SHP77 (cell line): ENCODE data around the gene GABARAP.
A peak's percentile ranks its signal among the peaks of the same experiment; 100 is the strongest.
"Not testable (repeated sequence)": the region's sequence is repeated elsewhere in the genome, so short reads cannot be mapped to it uniquely, and the experiment has no call there.

Source experiments
- DNase-seq, 2 experiments: peaks; one replicate each; lab custom pipeline; 2025; lab: John Stamatoyannopoulos, UW

The GABARAP gene

DNA sequence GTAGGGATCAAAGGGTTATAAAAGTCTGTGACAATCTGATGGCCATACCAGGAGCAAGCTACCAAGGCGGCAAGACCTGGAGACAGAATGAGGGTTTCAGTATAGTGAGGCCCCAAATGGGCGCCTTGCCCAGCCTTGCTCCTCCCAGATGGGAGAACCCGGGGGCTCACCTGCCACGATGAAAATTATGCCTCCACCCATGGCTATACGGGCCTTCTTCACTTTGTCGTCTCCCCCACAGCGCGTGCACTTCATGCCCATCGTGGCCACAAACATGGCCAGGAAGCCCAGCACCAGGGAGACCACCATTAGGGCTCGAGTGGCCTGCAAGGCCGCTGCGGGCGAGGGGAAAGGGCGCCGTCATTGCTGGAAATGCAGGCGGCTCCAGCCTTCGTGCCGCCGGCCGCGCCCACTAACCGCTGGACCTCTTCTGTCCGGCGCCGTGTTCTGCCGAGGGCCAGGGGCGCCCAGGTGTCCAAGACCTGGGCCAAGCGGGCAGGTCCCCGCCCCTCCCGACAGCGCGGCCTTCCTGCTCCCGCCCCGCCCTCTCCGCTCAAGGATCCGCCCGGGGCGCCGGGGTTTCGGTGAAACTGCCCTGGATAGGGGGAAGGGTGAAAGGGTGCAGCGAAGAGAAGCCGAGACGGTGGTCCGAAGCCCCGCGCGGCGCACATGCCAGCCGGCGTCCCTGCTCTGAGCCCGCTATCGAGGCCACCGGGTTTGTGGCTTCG is 18.6 kb upstream of the GABARAP start:
- DNase-seq = peak; percentile 10 to 21

DNA sequence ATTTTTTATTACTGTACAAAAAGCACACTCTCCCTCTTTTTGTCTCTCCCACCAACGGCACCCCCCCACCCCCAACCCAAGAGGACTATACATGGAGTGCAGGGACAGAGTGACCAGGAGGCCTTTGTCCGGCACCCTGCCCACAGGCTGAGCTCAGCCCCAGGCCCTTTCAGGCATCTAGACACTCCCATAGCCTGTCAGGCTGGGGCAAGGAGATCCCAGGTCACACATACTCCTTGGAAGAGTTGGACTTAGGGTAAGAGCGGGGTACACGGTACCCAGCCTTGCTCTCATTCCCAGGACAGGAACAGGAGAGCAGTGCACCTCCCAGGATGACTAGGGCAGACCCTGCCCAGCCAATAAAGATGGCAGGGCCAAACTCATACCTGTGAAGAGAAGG is 17.9 kb upstream of the GABARAP start:
- no peak for DNase-seq

DNA sequence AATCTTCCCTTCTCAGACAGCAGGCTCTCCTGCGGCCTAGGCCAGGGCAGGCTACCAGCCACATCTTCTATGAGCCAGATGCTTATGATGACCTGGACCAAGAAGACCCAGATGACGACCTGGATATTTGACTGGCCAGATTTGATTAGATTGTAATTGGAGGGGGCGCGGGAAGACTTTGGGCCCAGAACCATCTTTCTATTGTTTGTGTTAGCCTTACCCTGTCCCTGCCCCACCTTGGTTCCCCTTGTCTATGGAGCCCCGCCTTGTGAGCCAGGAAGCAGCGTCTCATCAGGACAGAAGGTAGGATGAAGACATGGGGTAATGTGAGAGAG is 17.3 kb upstream of the GABARAP start:
- DNase-seq = no peak

DNA sequence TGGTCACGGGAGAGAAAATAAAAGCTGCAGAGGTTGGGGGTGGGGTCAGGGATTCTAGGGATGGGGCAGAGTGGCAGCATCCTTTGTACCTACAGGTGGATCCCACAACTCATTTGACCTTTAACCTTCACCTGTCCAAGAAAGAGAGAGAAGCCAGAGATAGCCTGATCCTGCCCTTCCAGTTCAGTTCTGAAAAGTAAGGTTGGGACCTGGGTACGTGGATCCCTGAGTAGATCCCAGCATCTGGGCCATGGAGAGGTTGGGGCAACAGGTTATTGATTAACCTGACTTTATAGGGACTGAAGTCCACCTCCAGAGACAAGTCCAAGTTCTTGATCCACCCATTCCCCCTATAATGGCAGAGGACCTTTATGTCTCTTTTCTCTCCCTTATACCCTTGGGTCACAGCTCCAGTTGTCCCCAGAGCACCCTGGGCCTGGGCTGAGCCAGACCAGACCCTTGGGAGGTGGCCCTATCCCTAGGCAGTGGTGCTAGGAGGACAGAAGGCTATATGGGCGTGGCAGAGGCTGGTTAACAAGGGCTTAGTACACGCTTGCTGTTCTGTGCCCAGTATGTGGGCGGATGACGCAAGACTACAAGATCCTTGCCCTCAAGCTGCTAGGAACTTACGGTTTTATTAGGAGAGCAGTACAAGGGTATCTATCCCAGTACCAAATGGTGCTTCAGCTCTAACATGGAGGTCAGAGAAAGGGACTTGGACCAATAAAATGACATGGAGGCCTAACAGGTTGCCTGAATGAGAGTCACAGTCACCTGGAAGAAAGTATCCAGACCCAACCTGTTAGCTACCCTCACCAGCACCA is 16.7 kb upstream of the GABARAP start:
- DNase-seq = no peak

DNA sequence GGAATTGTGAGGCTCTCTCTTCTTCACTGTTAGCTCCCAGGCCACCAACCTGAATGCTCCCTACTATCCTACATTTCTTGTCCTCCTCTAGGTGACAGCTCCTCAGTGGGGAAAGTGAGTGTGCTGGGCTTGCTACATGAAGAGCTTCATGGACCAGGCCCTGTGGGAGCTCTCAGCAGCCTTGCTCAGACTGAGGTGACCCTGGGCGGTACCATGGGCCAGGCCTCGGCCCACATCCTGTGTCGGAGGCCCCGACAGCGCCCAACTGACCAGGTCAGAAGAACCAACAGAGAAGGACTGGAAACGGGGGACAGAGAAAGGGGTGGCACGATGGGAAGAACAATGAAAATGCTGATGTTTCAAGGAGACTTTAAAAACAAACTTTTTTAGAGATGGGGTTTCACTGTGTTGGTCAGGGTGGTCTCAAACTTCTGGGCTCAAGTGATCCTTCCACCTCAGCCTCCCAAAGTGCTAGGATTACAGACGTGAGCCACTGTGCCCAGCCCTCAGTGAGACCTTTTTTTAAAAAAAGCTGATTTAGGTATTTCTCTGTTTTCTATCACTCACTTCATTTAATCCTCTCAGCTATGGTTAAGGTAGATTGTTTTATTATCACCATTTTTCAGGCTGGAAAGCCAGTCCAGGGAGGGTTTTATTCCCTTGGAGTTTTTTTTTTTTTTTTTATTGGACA is 14.7 kb upstream of the GABARAP start:
- DNase-seq = no peak

DNA sequence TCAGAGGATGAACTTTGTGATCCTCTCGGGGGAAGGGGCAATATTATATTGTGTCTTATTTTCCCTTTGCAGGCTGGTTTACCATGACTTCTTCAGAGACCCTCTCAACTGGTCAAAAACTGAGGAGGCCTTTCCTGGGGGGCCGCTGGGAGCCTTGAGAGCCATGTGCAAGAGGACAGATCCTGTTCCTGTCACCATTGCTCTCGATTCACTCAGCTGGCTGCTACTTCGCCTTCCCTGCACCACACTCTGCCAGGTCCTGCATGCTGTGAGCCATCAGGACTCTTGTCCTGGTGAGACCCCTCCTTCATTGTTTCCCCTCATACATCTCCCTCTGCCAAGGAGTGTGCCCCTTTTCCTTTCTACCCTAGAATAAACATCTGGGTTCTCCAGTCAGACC is 12.3 kb upstream of the GABARAP start:
- DNase-seq = no peak

DNA sequence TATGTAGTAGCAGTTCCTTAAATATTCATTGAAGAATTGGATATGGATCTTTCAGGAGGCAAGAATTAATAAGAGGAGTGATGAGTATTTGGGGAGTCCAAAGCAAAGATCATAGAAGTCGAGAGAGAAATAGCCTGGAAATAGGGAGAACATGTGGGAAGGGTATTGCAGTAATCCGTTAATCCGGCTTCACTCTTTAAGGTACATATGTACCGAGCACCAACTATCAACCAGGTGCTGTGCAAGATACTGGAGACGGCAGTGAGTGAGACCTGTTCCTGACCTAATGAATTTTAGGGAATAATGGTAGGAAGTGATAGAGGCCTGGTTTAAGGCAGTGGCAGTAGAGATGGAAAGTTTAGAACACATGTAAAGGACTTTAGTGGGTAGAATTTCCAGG is 10.8 kb upstream of the GABARAP start:
- no peak for DNase-seq

DNA sequence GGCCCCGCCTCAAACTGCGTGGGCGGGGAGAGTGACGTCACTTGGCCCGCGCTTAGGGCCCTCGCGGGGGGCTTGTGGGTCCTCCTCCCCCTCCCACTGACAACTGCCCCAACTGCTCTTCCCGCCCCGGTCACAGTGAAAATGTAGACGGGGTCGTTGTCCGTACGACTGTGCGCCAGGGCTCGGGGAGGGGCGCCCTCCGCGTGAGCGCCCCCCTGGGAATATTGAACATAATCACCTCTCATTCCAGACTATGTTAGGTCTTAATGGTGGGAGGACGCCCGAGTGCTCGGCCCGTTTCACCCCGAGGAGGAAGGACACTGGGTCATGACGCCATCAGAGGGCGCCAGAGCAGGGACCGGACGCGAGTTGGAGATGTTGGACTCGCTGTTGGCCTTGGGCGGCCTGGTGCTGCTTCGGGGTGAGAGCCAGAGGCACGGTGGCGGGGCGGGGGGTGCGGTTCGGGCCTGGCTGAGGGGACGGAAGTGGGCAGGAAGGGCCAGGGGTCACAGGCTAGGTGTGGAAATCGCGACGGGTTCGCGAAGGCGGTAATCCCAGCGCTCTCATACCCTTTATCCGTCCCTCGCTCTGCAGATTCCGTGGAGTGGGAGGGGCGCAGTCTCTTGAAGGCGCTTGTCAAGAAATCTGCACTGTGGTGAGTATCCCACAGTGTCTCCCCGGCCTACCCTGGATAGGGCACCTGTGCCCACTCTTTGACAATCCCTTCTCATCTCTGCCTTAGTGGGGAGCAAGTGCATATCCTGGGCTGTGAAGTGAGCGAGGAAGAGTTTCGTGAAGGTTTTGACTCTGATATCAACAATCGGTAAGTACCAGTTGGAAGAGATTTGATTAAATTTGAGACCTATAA is 10.2 kb upstream of the GABARAP start, which contains the start of gene ELP5:
Gene ELP5 (plus strand): TSS at position 40 of the 868 bp plus-strand sequence. CDS start 336 bp downstream, at position 376.
- peak; percentile 94 to 97 for DNase-seq

DNA sequence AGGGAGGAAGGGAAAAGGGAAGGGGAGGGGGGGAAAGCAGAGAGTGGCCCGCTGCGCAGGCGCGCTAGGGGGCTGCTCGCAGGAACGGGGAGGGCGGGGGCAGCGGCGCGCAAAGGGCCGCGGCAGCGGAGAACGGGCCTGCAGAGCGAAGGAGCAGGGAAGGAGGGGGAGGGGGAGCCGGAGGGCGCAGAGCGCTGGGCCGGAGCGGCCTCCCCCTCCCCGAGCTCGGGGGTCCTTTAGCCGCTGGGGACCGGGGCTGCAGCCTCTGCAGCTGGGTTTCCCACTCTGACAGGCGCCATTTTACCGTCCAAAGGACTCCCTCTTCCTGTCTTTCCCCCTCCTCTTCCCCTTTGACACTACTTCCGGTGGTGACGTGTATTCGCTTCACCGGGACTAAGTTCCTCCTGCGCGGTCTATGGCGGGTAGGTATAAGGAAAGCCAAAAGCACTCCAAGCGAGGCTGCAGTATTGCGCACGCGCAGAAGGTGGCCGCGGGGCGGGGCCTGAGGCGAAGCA is 9.5 kb upstream of the GABARAP start, which contains the start of gene CTDNEP1:
Gene CTDNEP1 (minus strand): TSS at position 74 of the 515 bp plus-strand sequence. CDS start 438 bp downstream, outside the sequence.
- DNase-seq = peak; percentile 99 to 100

DNA sequence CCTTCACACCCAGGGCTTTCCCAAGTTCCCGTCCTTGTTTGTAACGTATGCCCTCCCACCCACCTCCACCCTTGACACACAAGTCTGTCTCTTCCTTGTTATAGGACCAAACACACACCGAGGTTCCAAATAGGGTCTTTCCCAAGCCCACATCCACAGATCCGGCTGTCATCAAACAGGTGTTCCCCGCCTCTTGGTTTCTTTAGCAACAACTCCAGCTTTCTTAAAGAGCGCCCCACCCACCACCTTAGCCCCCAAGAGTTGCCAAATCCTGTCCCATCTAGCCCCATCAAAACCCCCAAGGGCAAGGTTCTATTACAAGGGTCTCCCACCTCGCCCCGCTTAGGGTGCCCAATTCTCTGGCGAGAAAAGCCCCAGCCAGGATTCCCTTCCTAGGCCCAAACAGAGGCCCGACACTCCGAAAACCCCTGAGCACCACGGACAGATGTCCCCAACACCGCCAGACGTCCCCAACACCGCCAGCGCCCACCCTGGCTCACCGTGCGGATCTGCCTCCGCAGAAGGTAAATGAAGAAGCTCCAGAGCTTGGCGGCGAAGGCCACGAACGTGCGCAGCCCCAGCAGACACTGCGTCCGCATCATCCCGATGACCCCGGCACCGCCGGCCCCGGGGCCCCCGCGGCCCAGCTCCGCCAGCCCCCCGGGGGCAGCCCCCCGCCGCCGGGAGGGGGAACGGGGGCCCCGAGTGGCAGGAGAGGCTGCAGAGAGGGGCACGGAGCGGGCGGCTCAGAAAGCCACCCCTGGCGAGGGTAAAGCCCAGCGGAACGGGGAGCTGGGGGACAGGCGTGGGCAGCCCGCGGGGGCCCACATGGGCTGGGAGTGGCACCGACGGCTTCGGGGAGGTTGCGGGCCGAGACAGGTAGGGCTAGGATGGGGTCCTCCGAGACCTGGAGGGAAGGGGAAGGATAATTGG is 8.7 kb upstream of the GABARAP start:
- no peak for DNase-seq

DNA sequence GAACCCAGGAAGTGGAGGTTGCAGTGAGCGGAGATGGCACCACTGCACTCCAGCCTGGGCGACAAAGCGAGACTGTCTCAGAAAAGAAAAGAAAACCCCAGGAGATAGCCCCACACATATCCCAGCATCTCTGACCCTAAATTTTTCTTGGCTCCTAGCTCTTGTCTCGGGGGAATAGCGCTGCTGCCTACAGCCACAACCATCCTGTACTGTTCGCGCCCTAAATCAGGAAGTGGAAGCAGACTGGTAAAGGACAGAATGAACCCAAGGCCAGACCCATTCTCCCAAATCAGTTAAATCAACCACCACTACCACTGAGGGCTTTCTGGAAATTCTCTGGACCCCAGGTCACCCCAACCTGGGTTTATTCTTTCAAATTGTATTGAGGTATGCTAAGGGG is 7.6 kb upstream of the GABARAP start:
- no peak for DNase-seq

DNA sequence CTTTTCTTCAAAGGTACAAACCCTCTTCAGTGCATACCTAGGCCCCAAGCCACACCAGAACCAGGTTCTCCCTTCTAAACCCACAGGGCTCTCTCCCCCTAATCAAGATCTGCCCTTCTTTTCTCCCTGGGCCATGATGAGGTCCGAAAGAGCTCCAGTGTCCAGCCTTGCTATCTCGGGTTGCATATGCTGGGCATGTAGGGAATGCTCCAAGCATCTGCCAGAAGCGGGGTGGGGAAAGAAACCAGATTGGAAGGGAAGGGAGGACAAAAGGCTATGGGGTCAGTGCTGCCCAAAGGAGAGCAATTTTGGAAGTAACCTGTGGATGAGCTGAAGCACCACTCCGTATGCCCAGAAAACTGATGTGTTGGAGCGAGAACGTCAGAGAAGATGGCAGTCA is 7.0 kb upstream of the GABARAP start:
- no peak for DNase-seq

DNA sequence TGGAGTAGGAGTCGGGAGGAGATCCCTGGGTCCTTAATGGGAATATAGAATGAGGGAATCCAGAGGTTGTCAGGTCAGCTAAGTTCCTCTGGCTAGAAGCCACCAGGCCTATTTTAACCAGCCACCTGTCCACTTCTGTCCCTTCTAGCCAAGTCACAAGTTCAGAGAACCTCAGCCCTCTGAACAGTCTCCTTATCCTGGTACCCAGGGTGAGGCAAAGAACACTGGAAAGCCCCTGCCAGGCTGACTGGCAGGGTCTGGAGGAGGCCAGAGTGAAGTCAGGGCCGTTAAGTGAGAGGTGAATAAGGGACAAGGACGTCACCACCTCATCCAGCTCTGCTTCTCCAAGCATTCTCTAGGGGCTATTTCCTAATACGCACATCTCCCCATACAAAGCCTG is 6.5 kb upstream of the GABARAP start:
- no peak for DNase-seq

DNA sequence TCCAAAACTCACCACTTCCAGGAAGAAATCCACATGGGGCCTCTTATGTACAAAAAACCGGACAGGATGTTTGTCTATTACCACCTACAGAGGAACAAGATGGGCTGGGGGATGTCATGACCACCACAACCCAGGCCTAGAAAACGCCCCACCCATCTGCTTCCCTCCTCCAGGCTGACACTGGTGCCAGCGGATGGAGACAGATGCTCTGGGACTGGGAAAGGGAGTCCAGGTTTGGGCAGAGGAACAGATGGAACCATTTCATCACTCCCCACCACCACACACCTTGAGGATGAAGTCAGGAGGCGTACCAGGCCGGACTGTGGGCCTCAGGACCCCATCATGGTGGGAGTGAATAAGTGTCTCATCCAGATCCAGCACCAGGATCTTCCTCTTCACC is 4.5 kb upstream of the GABARAP start:
- DNase-seq = no peak

DNA sequence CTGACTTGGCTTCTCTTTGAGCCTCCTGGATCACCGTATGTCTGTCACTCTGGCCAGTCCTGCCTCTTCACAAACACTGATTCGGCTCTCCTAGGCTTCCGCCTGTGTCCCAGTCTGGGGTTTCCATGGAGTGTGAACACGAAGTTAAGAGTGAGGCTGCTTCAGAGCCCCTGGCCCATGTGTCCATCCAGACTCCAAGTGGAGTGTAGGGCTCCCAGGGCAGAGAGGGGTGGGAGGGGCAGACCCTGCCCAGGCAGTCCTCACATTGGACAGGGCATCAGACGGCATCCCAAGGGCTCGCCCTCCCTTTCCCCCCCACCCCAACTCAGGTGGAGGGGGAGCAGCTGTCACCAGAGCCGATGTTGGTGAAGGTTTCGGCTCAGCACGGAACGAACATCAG is 1.6 kb upstream of the GABARAP start:
- not testable (repeated sequence) for DNase-seq

DNA sequence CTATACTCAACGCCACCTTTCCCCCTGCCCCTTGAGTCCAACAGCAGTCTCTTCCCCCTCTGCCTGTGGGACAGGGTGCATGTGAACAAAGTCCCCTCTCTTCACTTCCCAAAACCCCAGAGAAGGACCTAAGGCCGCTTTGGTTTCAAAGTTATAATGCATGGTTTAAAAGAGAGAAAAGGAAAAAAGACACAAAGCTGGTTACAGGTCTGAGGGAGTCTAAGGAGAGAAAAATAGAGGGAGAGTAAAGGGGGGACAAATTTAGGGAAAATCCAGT is 1.1 kb upstream of the GABARAP start:
- DNase-seq = no peak

DNA sequence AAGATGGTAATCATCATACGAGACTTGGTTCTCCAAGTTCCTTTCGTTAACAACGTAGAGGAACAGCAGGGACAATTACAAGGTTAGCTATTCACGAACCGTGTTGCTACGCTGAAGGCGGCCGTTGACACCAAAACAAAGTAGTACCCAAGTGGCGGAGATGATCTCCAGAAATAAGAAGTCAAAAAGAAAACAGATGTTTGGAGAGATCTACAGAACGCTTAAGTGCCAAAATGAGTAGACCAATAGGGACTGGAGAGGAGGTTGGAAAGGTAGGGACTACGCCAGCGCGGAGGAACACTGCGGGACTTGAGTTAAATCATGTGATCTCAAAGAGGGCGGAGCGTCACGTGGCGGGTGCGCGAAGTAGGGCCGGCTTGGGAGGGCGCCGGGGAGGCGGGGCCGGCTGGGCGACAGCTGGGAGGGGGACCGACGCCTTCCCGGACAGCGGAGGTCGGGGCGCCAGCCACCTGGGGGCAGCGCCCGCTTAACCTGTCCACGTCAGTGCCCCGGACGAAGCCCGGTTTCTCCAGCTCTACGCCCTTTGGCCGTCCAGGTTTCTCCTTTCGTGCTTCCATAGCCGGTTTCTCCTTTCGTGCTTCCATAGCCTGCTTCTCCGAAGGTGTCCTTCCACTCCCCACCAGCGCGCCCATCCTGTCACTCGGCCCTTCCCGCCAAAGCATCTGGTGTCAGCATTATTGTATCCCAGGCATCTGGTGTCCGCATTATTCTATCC is 636 bp upstream of the GABARAP start:
- DNase-seq = peak; percentile 94 to 96

DNA sequence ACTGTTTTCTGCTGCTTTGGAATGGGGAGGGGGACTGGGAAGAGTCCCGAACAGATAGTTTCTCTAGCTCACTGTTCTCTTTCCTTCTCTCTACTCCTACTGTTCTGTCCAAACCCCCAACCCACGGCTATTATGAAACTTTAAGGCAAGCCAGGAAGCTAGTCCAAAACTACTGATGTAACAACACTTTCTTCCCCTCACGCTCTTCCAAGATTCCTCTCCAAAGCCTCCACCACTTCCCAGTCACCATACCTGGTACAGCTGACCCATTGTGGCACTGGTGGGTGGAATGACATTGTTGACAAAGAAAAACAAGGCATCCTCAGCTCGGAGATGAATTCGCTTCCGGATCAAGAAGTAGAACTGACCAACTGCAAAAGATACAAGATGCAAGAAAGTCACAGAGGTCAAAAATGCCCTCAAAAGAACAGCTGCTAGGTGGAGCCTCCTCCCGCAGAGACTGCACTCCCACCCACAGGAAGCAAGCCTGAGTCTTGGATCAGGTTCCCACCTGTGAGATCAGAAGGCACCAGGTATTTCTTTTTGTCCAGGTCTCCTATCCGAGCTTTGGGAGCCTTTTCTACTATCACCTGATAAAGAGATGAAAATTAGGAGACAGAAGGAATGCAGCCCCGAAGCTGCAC is 1.0 kb downstream of the GABARAP start:
- no peak for DNase-seq

DNA sequence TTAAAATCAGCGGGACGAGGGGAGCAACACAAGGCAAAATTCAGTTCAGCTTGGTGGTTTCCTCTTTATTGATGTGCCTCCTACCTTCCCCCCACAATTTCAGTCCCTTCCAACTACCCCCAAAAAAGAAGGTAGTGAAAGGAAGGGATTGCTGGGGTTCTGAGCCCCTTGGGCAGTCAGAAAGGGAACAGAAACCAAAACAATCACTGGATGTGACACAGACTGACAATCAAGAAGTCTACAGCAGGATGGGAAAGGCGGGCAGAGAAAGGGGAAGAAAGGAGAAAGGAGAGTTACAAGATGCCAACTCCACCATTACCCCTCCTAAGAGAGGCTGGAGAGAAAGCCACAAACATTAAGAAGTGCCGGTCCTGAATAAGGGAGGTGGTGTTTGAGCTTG is 1.9 kb downstream of the GABARAP start:
- no peak for DNase-seq
